Liver (tissue), 9 donors: Measurements from ENCODE around the gene CCKAR. TPM values are rescaled to one million over a fixed set of nuclear protein-coding genes. Genes with fewer than 3 reads are reported as not detected.

ENCODE experiments used
- DNase-seq: peaks from one replicate; pipeline ENCODE4 v3.0.0-alpha.2; 2017; ENCODE audit warnings: low spot score
- H3K27ac ChIP-seq, 2 donors: one replicate each; pipeline ENCODE4 v1.7.0; 2013; ENCODE audit warnings: inconsistent platforms in 2 of 2, low read length in 2 of 2, control low read depth in 1 of 2, low read depth in 1 of 2, mild to moderate bottlenecking in 1 of 2
- H3K27me3 ChIP-seq, 4 donors: one replicate each; pipeline versions ENCODE4 v1.6.1 to v1.7.0; 2013; ENCODE audit warnings: low read length in 3 of 4, inconsistent platforms in 1 of 4, mild to moderate bottlenecking in 1 of 4, moderate library complexity in 1 of 4; ENCODE audit not compliant: control insufficient read depth in 4 of 4, insufficient read depth in 4 of 4
- H3K36me3 ChIP-seq, 4 donors: one replicate each; pipeline versions ENCODE4 v1.6.1 to v1.7.0; 2013; ENCODE audit warnings: low read length in 3 of 4, mild to moderate bottlenecking in 3 of 4, low read depth in 1 of 4, moderate library complexity in 1 of 4; ENCODE audit not compliant: control insufficient read depth in 4 of 4, insufficient read depth in 3 of 4
- H3K4me1 ChIP-seq, 4 donors: one replicate each; pipeline versions ENCODE4 v1.6.1 to v1.7.0; 2013; ENCODE audit warnings: low read length in 3 of 4, mild to moderate bottlenecking in 3 of 4, moderate library complexity in 1 of 4; ENCODE audit not compliant: control insufficient read depth in 4 of 4, insufficient read depth in 4 of 4
- H3K4me3 ChIP-seq, 3 donors: one replicate each; pipeline versions ENCODE4 v1.6.1 to v1.7.0; 2013; ENCODE audit warnings: low read length in 3 of 3, control low read depth in 1 of 3, low read depth in 1 of 3, mild to moderate bottlenecking in 1 of 3
- H3K9ac ChIP-seq, 2 donors: one replicate each; pipeline ENCODE4 v1.7.0; 2013; ENCODE audit warnings: low read length in 2 of 2, mild to moderate bottlenecking in 2 of 2, moderate library complexity in 2 of 2, control low read depth in 1 of 2, low read depth in 1 of 2
- H3K9me3 ChIP-seq, 4 donors: one replicate each; pipeline versions ENCODE4 v1.6.1 to v1.7.0; 2013; ENCODE audit warnings: low read length in 3 of 4; ENCODE audit not compliant: control insufficient read depth in 4 of 4
- ATF3 ChIP-seq: IDR thresholded peaks from 2 replicates; pipeline ENCODE4 v1.6.1; 2016; ENCODE audit warnings: antibody characterized with exemption
- CTCF ChIP-seq: fragments of 150-350 bp; IDR thresholded peaks from 2 replicates; pipeline ENCODE4 v1.5.1; 2017; ENCODE audit warnings: improper control_type of control experiment, low read depth, low read length; ENCODE audit not compliant: missing input control
- EGR1 ChIP-seq, 2 donors: IDR thresholded peaks; 2 replicates each; pipeline ENCODE4 v1.6.1; 2016 to 2018; ENCODE audit warnings: antibody characterized with exemption in 2 of 2, low read depth in 2 of 2
- FOXA1 ChIP-seq: IDR thresholded peaks from 2 replicates; pipeline ENCODE4 v1.6.1; 2016; ENCODE audit warnings: antibody characterized with exemption
- FOXA2 ChIP-seq: IDR thresholded peaks from 2 replicates; pipeline ENCODE4 v1.6.1; 2016; ENCODE audit warnings: antibody characterized with exemption
- GABPA ChIP-seq, 2 donors: IDR thresholded peaks in 1 of 2; conservative IDR thresholded peaks in 1 of 2; 2 replicates each; pipeline ENCODE4 v1.6.1; 2016; ENCODE audit warnings: antibody characterized with exemption in 2 of 2, mild to moderate bottlenecking in 1 of 2, moderate library complexity in 1 of 2
- HNF4A ChIP-seq, 2 donors: conservative IDR thresholded peaks; 2 replicates each; pipeline ENCODE4 v1.6.1; 2016; ENCODE audit warnings: antibody characterized with exemption in 2 of 2, mild to moderate bottlenecking in 2 of 2
- HNF4G ChIP-seq: IDR thresholded peaks from 2 replicates; pipeline ENCODE4 v1.6.1; 2016; ENCODE audit warnings: antibody characterized with exemption
- JUND ChIP-seq, 2 donors: IDR thresholded peaks; 2 replicates each; pipeline ENCODE4 v1.6.1; 2016; ENCODE audit warnings: antibody characterized with exemption in 2 of 2
- MAX ChIP-seq: IDR thresholded peaks from 2 replicates; pipeline ENCODE4 v1.6.1; 2016; ENCODE audit warnings: antibody characterized with exemption
- NR2F2 ChIP-seq: IDR thresholded peaks from 2 replicates; pipeline ENCODE4 v1.6.1; 2016; ENCODE audit warnings: antibody characterized with exemption
- REST ChIP-seq: IDR thresholded peaks from 2 replicates; pipeline ENCODE4 v1.6.1; 2016; ENCODE audit warnings: antibody characterized with exemption, mild to moderate bottlenecking
- RXRA ChIP-seq, 2 donors: IDR thresholded peaks; 2 replicates each; pipeline ENCODE4 v1.6.1; 2017 to 2018; ENCODE audit warnings: antibody characterized with exemption in 2 of 2, mild to moderate bottlenecking in 1 of 2
- YY1 ChIP-seq: IDR thresholded peaks from 2 replicates; pipeline ENCODE4 v1.6.1; 2016; ENCODE audit warnings: antibody characterized with exemption, mild to moderate bottlenecking
- ZBTB33 ChIP-seq: IDR thresholded peaks from 2 replicates; pipeline ENCODE4 v1.6.1; 2016; ENCODE audit warnings: antibody characterized with exemption
- WGBS: extraction: QIAGEN DNeasy Blood & Tissue Kit; methylation state at CpG from one replicate; pipeline ENCODE4 v1.1.7; 2013; 5-methylcytosine and 5-hydroxymethylcytosine counted together
- polyA plus RNA-seq, 2 donors: library from polyadenylated mRNA; stranded (reverse) in 1 of 2; unstranded in 1 of 2; fragments of 200-250 nt in 1 of 2; fragments of >200 nt in 1 of 2; fragmentation: Nextera tagmentation in 1 of 2; extraction: Ambion mirVana in 1 of 2; gene quantifications; one replicate each; pipeline versions ENCODE4 v1.2.1 to v1.2.3, GENCODE V29; 2013 to 2015
- total RNA-seq, 2 donors: library from RNA; depleted of rRNA; stranded (reverse); fragments of >200 nt; gene quantifications; one replicate each; pipeline ENCODE4 v1.2.3, GENCODE V29; 2014
- donor health status: healthy.
- donor health status: healthy.
- donor health status: healthy.
- donor health status: healthy.
- donor health status: healthy.

Gene CCKAR
- total and polyA plus RNA-seq, 4 donors, result not detected

GRCh38 chr4:26491449-26492170, 1.3 kb upstream of the CCKAR start (continued):
- TF ChIP-seq REST (no peak), HNF4G (no peak), YY1 (no peak), NR2F2 (no peak), JUND (IDR thresholded peaks at IDR 0.05) (no peak), ATF3 (no peak), FOXA1 (no peak)

- peaks cover 0 to 5% (median 2%) of the 10 kb centered on the region in 4 donors for H3K27me3 ChIP-seq
- 72% methylated on average over 4 of the region's 4 CpGs for WGBS
Observed at GRCh38 chr4:26490960-26491284, 638 bp upstream of the CCKAR start.

GRCh38 chr4:26489101-26489985, 941 bp downstream of the CCKAR start:
- no peak overlapping the region for H3K9ac ChIP-seq
- no peak for DNase-seq
- H3K36me3 ChIP-seq, result no peaks in the 10 kb centered on the region
- no peaks in the 10 kb centered on the region for H3K9me3 ChIP-seq
- WGBS, result 85% methylated on average over 19 of the region's 19 CpGs
- H3K4me1 ChIP-seq, result no peaks in the 10 kb centered on the region
- no peak overlapping the region for H3K4me3 ChIP-seq
- no peak overlapping the region for H3K27ac ChIP-seq
- H3K27me3 ChIP-seq, result peaks cover 0 to 7% (median 3%) of the 10 kb centered on the region in 4 donors
- no peak for TF ChIP-seq HNF4G
- no peak for TF ChIP-seq CTCF
- TF ChIP-seq HNF4A (conservative IDR thresholded peaks at IDR 0.05), result no peak
- no peak for TF ChIP-seq MAX
- no peak for TF ChIP-seq EGR1 (IDR thresholded peaks at IDR 0.05; ENCODE audit: low read depth in 2 of 2)
- no peak for TF ChIP-seq ATF3
- no peak for TF ChIP-seq JUND (IDR thresholded peaks at IDR 0.05)
- no peak for TF ChIP-seq FOXA2
- TF ChIP-seq ZBTB33, result no peak
- TF ChIP-seq NR2F2, result no peak
- no peak for TF ChIP-seq GABPA (IDR thresholded peaks at IDR 0.05 in 1 of 2, conservative IDR thresholded peaks at IDR 0.05 in 1 of 2)

More at GRCh38 chr4:26490960-26491284, 638 bp upstream of the CCKAR start:
- no peak overlapping the region for H3K4me3 ChIP-seq
- no peak overlapping the region for H3K9ac ChIP-seq
- TF ChIP-seq MAX (no peak), FOXA1 (no peak), FOXA2 (no peak), RXRA (IDR thresholded peaks at IDR 0.05) (no peak), HNF4G (no peak)
- no peak overlapping the region for H3K27ac ChIP-seq
- no peaks in the 10 kb centered on the region for H3K4me1 ChIP-seq
- no peaks in the 10 kb centered on the region for H3K36me3 ChIP-seq
- no peaks in the 10 kb centered on the region for H3K9me3 ChIP-seq
- DNase-seq, result no peak
